GM12874 (cell line): ENCODE measurements around the gene DNASE1L3.

Experiments
- TF ChIP-seq, protein P1 (sequence below): IDR thresholded peaks from 2 replicates; pipeline ENCODE4 v1.5.1; 2011; ENCODE audit warnings: low read depth, mild to moderate bottlenecking, control low read depth, low read length, moderate library complexity; ENCODE audit not compliant: insufficient read depth

DNASE1L3 gene

DNA sequence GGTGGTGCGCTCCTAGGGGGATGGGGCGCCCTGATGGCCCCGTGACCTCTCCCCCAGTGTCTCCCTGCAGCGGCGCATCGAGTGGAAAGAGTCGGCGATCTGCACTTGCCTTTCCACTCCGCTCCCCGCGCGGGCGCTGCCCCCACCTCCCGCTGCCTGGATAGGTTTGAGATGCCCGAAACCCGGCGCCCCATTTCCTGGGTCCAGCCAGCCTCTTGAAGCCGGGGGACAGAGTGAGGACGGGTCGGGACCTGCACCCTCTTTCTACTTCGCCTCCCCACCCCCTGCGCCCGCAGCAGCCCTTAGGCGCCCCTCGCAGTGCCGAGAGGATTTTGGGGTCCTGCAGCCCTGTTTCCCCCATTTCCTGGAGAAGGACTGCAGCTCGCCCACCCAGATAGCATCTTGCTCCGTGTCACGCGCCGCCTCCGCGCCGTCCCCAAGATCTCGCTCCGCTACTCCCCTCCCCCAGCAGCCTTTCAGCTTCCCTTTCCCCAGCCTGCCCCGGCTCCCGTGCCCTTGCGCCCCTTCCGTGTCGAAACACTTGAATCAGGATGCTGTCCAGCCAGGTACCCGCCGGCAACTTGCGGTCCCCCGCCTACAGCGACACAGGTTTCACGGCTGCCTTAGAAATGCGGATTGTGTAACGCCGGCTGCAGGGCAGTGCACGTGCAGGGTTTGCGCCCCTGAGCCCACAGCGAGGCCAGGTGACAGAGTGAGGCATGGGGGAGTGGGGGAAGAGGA lies 27.3 kb upstream of the DNASE1L3 start:
- TF ChIP-seq, protein P1, sequence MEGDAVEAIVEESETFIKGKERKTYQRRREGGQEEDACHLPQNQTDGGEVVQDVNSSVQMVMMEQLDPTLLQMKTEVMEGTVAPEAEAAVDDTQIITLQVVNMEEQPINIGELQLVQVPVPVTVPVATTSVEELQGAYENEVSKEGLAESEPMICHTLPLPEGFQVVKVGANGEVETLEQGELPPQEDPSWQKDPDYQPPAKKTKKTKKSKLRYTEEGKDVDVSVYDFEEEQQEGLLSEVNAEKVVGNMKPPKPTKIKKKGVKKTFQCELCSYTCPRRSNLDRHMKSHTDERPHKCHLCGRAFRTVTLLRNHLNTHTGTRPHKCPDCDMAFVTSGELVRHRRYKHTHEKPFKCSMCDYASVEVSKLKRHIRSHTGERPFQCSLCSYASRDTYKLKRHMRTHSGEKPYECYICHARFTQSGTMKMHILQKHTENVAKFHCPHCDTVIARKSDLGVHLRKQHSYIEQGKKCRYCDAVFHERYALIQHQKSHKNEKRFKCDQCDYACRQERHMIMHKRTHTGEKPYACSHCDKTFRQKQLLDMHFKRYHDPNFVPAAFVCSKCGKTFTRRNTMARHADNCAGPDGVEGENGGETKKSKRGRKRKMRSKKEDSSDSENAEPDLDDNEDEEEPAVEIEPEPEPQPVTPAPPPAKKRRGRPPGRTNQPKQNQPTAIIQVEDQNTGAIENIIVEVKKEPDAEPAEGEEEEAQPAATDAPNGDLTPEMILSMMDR = no peak

GRCh38 chr3:58237238-58237940 lies 26.6 kb upstream of the DNASE1L3 start, which contains the start of gene ABHD6:
ABHD6 (plus strand) TSS chr3:58237792; CDS start chr3:58256587, 18,795 bp downstream.
- TF ChIP-seq, protein P1 = peak; percentile 55

DNA sequence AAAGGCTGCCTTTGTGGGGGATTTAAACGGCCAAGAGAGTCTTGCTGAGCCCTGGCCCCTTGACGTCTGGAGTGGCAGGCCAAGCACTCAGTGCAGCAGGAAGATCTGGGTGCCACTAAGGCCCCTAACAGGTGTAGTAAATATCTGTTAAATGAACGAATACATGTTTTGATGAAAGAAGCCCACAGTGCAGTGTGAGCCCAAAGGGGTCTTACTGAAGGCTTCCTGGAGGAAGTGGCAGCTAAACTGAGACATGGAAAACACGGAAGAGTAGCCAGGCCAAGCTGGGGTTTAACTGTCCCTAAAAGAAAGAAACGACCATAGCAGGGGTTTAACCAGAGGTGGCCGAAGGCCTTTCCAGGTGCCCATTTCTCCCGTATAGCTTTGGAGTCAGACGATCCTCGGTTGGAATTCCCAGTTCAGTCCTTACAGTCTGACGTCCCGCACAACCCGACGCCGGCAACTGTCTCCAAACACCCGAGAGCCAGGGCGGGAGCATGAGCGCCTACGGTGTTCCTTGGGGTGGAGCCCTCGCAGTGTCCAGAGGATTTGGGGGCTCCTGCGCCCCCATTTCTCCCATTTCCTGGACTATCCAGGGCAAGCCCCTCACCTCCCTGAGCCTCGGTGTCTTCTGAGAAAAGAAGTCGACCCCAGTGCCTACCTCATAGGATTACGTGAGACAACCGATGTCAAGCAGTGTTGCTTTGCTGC lies 25.9 kb upstream of the DNASE1L3 start:
- TF ChIP-seq, protein P1 = no peak

GRCh38 chr3:58235970-58236369 lies 25.2 kb upstream of the DNASE1L3 start:
- TF ChIP-seq, protein P1 = no peak

- TF ChIP-seq, protein P1 = no peak
Measured at GRCh38 chr3:58234516-58234931, 23.8 kb upstream of the DNASE1L3 start.

DNA sequence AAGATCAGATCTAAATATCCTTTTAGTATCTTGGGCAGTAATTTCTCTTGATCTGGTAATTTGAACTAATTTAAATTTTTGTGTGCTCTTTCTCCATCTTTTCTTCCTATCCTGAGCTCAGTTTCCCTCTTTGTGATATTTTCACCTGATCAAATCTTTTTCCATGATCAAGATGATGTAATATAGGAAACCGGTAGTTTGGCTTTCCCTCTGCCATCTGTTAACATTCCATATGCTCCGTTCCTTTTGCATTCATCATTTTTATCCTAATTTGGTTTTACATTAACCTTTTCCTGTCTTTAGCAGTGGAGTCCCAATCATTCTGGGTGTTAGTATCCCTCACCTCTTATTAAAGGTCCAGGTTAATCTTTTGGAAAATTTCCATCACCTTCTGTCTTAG lies 20.9 kb upstream of the DNASE1L3 start:
- TF ChIP-seq, protein P1 = no peak
